Activated gamma-delta T cell treated with Interleukin-2 at 50 U/mL for 16 hours (primary cell): ENCODE data around the gene LRSAM1.

ENCODE experiments used
- DNase-seq: peaks from one replicate; pipeline ENCODE4 v3.0.0-alpha.2; 2020

Gene LRSAM1

DNA sequence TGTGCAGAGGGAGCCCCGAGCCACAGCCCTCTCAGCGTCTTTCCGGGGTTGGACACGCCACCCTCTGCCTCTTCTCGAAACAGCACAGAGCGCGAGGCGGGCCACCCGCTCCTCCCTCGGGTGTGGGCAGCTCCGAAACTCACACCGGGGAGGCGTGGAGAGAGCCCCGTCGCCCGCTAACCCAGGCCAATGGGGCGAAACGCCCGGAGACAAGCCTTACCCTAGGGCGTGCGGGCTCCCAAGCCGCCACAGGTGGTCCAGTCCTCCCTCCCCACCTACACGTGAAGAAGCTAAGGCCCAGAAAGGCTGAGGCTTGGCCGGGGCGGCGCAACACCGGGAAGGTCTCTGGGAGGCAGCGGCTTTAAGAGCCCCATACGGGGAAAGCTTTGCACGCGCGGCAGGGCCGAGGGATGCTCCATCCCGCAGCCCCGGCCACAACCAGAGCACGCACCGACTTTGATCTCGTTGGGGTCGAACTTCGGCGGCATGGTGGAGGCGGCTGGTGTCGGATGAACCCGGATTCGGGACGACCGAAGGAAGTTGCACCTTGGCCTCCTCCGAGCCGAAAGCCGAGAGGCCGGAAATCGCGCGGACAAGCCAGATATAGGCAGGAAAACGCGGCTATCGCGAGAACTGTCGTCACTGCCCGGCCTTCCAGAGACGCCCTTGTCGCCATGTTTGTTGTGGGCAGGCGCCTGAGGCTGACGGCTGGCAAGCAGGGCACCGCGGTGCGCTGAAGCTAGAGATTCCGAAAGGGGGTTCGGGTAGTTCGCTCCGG lies at the start of gene LRSAM1, which contains the start of gene RPL12:
TSS of gene LRSAM1 (plus strand) at position 681 of the 778 bp plus-strand sequence. CDS start 3,018 bp downstream, outside the sequence.
TSS of gene RPL12 (minus strand) at position 577 of the 778 bp plus-strand sequence. CDS start at position 488, 89 bp downstream.
- DNase-seq, result peak; percentile 99

DNA sequence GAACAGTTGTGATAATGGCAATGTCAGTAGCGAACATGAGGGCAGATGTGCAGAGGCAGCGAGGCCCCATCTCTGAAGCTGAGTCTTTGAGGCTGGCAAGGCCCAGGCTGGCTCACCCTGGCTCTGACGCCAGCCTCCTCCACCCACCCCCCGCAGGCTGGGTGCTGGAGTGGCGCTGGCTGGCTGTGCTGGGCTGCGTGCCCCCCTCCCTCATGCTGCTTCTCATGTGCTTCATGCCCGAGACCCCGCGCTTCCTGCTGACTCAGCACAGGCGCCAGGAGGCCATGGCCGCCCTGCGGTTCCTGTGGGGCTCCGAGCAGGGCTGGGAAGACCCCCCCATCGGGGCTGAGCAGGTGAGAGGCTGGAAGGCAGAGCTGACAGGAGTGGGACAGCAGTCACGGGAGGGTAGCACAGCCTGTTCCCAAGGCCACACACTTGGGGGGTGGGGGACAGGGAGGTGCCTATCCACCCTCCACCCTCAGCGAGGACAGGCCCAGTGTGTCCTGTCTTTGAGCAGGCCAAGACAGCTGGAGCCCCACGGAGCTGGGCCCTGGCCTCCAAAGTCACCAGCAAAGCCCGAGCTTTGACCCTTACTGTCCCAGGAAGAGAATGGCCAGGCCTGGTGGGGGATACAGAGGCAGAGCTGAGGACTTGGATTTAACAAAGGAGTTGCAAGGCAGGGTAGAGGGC lies 48.8 kb upstream of the LRSAM1 start:
- DNase-seq, result no peak

DNA sequence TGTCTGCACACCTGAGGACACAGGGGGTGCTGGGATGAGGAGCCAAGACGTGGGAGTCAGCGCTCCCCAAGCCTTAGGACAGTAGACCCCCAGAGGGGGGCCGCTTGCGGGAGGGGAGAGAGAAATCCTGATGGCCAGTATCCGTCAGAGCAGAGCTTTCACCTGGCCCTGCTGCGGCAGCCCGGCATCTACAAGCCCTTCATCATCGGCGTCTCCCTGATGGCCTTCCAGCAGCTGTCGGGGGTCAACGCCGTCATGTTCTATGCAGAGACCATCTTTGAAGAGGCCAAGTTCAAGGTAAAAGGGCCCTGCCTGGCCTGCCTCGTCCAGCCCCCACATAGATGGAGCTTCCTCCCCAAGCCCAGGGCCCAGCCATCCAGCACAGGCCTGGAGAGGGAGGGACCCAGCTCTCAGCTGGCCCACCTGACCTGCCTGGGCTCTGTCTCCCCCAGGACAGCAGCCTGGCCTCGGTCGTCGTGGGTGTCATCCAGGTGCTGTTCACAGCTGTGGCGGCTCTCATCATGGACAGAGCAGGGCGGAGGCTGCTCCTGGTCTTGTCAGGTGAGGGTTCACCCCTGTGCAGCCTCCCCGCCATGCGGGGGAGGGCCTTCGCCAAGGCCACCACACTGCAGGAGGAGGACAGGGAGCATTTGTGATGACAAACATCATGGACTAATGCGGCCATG lies 47.7 kb upstream of the LRSAM1 start:
- no peak for DNase-seq

DNA sequence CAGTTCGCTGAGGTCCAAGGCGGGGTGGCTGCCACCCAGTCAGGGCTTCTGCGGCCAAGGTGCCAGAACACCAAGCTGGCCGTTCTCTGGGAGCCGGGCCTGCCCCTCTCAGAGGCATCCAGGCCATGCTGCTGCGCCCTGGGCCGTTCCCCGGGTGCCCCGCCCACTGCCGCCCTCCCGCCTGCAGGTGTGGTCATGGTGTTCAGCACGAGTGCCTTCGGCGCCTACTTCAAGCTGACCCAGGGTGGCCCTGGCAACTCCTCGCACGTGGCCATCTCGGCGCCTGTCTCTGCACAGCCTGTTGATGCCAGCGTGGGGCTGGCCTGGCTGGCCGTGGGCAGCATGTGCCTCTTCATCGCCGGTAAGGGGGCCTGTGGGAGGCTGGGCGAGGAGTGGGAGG lies 46.7 kb upstream of the LRSAM1 start:
- DNase-seq, result no peak

GRCh38 chr9:127405344-127406125 lies 45.8 kb upstream of the LRSAM1 start:
- DNase-seq, result no peak

- DNase-seq, result no peak
Measured at GRCh38 chr9:127406799-127407491, 44.4 kb upstream of the LRSAM1 start.

DNA sequence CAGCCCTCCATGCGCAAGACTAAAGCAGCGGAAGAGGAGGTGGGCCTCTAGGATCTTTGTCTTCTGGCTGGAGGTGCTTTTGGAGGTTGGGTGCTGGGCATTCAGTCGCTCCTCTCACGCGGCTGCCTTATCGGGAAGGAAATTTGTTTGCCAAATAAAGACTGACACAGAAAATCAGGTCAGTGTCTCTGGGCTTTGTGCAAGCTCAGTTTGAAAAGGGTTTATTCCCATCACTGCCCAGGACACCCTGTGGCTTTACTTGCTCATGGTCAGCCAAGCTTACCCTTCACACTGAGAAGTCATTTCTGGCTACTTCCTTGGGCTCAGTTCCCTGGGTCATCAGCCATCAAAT lies 43.8 kb upstream of the LRSAM1 start:
- DNase-seq, result no peak

DNA sequence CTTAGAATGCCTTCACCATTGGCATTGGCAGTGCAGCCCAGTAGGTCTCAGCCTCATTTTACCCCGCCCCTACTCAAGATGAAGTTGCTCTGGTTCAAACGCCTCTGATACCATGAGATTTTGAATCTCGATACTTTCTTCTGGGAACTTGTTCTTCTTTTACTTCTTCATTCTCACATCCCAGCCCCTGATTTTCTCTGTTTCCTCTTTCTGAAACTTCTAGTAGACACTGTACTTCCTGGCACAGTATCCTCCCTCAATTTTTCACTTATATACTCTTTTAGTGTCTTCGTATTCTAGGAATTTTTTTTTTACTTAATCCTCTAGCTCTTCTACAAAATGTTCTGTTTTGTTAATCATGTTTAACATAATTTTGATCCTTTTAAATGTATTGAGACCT lies 40.2 kb upstream of the LRSAM1 start:
- no peak for DNase-seq

DNA sequence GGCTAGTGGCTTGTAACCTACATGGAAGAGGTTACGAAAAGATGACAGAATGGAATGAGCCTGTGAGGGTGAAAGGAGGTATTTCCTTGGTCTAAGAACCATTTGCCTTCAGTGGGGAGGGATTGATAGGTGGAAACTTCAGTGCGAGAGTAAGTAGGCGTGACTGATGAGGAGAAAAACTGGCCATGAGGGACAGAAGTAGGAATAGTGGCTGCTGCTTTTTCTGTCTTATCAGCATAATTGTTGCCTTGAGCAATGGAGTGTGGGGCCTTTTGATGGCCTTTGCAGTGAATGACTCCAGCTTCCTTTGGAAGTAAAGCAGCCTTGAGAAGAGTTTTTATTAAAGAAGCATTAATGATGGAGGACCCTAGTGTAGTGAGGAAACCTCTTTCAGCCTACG lies 36.2 kb upstream of the LRSAM1 start:
- no peak for DNase-seq

GRCh38 chr9:127415657-127416056 lies 35.7 kb upstream of the LRSAM1 start:
- DNase-seq, result no peak

DNA sequence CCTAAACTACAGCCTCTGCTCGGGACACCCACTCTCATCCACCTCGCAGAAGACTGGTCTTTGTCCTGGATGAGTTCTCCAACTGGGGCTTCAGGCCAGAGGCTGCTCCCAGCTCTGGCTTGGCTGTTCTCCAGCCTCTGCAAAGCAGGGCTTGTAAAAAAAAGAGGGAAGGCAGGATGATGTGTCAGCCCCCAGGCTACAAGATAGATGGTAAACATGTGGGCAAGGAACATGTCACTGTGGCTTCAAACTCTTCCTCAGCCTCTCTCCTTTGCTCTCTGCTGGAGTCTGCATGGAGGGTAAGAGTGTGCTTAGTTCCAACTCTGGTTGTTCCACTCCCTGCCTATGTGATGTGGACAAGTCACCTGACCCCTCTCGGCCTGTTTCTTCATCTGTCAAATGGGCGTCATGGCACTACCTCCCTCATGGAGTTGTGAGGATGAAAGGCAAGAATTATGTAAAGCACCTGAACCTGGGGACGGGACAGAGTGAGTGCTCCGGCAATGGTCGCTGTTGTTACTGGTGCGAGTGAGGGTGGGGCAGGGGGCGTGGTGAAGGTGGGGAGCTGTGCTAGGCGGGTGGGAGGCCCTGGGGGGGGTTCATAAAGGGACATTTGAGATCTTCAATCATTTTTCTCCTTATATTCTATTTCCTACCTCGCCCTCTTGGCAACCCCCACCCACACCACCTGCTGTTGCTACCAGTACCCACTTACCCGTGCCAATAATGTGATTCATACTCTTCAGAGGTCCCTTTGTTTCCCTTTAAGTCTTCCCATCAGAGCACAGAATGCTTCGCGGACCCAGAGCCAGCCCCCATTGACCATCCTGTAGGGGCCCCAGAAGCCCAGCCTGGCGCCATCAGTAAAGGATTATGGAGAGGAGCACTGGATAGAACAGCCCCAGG lies 33.9 kb upstream of the LRSAM1 start:
- DNase-seq, result no peak

GRCh38 chr9:127418037-127418471 lies 33.3 kb upstream of the LRSAM1 start:
- peak; percentile 31 for DNase-seq

GRCh38 chr9:127419348-127419747 lies 32.0 kb upstream of the LRSAM1 start:
- DNase-seq, result no peak

- DNase-seq, result no peak
Measured at GRCh38 chr9:127421057-127421456, 30.3 kb upstream of the LRSAM1 start.

GRCh38 chr9:127422133-127422782 lies 29.1 kb upstream of the LRSAM1 start:
- no peak for DNase-seq

DNA sequence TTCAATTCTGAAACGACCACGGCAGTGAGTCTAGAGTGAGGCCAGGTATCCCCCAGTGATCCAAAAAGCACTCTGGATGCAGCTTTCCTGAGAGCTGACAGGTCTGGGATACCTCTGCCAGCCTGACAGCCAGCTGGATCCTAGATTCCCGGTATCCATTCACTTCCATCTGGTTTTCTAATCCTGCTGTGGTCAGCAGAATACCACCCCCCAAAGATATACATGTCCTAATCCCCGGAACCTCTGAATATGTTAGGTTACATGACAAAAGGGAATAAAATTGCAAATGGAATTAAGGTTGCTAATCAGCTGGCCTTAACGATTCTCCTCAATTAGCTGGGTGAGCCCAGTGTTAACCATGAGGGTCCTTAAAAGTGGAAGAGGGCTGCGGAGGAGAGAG lies 28.5 kb upstream of the LRSAM1 start:
- no peak for DNase-seq

- no peak for DNase-seq
Measured at GRCh38 chr9:127423476-127423933, 27.8 kb upstream of the LRSAM1 start.

DNA sequence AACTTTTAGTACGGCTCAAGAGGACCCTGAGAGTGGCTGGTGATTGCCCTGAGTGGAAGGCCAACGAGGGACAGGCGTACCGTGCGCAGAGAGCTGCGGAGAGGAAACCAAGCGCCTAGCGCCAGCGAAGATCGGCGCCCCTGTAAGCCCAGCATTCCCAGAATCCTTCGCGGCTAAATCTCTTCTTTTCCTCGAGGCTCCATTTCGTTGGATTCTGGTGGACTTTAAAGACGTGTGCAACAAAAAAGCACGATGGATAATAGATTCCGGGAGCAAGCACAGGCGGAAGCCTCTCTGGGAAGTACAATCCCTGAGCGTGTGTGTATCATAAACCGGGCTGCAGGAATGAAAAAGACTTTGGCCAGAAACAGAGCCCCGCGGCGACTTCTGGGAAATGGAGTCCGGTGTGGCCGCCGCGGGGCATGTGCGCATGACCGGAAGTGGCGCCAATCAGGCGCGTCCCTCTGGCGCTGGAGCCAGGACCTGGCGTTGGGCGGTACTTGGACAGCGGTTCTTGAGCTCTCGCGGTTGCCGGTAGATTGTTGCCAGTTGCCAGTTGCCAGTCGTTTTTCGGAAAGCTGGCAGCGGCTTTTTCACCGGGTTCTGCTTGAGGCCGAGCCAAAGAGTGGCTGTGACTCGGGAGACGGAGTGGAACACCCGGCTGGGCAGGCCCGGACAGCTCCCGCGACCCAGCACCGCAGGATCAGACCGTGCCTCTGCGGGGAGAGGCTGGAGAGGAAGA lies 27.2 kb upstream of the LRSAM1 start, which contains the start of gene ZNF79:
TSS of gene ZNF79 (plus strand) at position 449 of the 742 bp plus-strand sequence. CDS start 406 bp downstream, outside the sequence.
- DNase-seq, result peak; percentile 90

GRCh38 chr9:127424676-127424999 lies 26.7 kb upstream of the LRSAM1 start:
- DNase-seq, result peak; percentile 31

DNA sequence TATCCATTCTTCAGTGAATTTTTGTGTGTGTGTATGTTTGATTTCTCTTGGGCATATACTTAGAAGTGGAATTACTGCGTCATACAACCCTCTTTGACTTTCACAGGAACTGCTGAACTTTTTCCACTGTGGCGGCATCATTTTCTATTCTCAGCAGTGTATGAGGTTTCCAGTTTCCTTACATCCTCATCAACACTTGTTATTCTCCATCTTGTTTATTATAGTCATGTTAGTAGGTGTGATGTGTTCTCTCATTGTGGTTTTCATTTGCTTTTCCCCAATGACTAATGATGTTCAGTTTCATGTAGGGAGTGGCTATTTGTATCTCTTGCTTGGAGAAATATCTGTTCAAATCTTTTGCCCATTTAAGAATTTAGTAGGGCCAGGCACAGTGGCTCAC lies 24.6 kb upstream of the LRSAM1 start:
- no peak for DNase-seq
